Heart left ventricle (tissue), 16 donors: ENCODE results near the gene SRCIN1. TPM values are rescaled to one million over a fixed set of nuclear protein-coding genes. Genes with fewer than 3 reads are reported as not detected.
"Not testable (repeated sequence)": the region's sequence is repeated elsewhere in the genome, so short reads cannot be mapped to it uniquely, and the experiment has no call there.

Experiments
- ATAC-seq, 4 donors: fragments of 200-7000 bp; cut with Tn5 transposase; one replicate each; pipeline ENCODE4 v1.9.1; 2020 to 2022; ENCODE audit warnings: moderate library complexity in 4 of 4, mild to moderate bottlenecking in 3 of 4, moderate number of reproducible peaks in 1 of 4
- DNase-seq, 5 donors: peaks; one replicate each; pipeline ENCODE4 v3.0.0-alpha.2; 2020
- H3K27ac ChIP-seq, 12 donors: fragments of 200-600 bp; sonication (generic) in 4 of 12; one replicate each; pipeline versions ENCODE4 v1.5.0 to v1.8.0; 2016 to 2022; ENCODE audit warnings: mild to moderate bottlenecking in 2 of 12
- H3K27me3 ChIP-seq, 9 donors: fragments of 200-600 bp; sonication (generic) in 2 of 9; one replicate each; pipeline versions ENCODE4 v1.5.1 to v1.8.0; 2016 to 2022; ENCODE audit warnings: mild to moderate bottlenecking in 3 of 9
- H3K36me3 ChIP-seq, 9 donors: fragments of 200-600 bp; sonication (generic) in 2 of 9; one replicate each; pipeline versions ENCODE4 v1.5.0 to v1.8.0; 2018 to 2022; ENCODE audit warnings: mild to moderate bottlenecking in 2 of 9
- H3K4me1 ChIP-seq, 12 donors: fragments of 200-600 bp; sonication (generic) in 4 of 12; one replicate each; pipeline versions ENCODE4 v1.5.0 to v1.8.0; 2016 to 2022; ENCODE audit warnings: mild to moderate bottlenecking in 3 of 12
- H3K4me3 ChIP-seq, 12 donors: fragments of 200-600 bp; sonication (generic) in 4 of 12; one replicate each; pipeline versions ENCODE4 v1.5.0 to v1.8.0; 2017 to 2022; ENCODE audit warnings: mild to moderate bottlenecking in 9 of 12, moderate library complexity in 4 of 12
- H3K9me3 ChIP-seq, 12 donors: fragments of 200-600 bp; sonication (generic) in 4 of 12; one replicate each; pipeline versions ENCODE4 v1.5.0 to v1.8.0; 2016 to 2022; ENCODE audit warnings: mild to moderate bottlenecking in 1 of 12
- POLR2A ChIP-seq, 2 donors: fragments of 450-650 bp; IDR thresholded peaks; one replicate each; pipeline ENCODE4 v1.6.1; 2017; ENCODE audit warnings: antibody characterized with exemption in 2 of 2, mild to moderate bottlenecking in 2 of 2, moderate library complexity in 2 of 2
- WGBS, 4 donors: extraction: QIAGEN DNeasy Blood & Tissue Kit in 2 of 4; methylation state at CpG; one replicate each; pipeline versions ENCODE4 v1.1.5 to v1.1.7; 2013 to 2018; 5-methylcytosine and 5-hydroxymethylcytosine counted together
- intact Hi-C, 10 donors: fragments of 100-400 bp; cut with DNase I; formaldehyde crosslinking; loops; one replicate each; pipeline versions ENCODE4 v1.11.1 to v1.14.2; 2022
- polyA plus RNA-seq, 2 donors: library from polyadenylated mRNA; stranded (reverse); fragments of 200-250 nt; gene quantifications; one replicate each; pipeline ENCODE4 v1.2.3, GENCODE V29; 2013
- total RNA-seq, 9 donors: library from RNA; depleted of rRNA in 2 of 9; stranded (reverse); fragments of >200 nt in 2 of 9; fragmentation: NEBNext Ultra II Directional in 3 of 9; extraction: Animal tissue kit (Norgen Biotek cat#: 25700) in 3 of 9; gene quantifications; one replicate each; pipeline versions ENCODE4 v1.1.0 to v1.2.4, GENCODE V29; 2016 to 2023
- TF ChIP-seq, protein P1 (sequence below), 12 donors: fragments of 200-600 bp; sonication (generic) in 4 of 12; IDR thresholded peaks; one replicate each; pipeline versions ENCODE4 v1.5.0 to v1.8.0; 2018 to 2022; ENCODE audit warnings: antibody characterized with exemption in 12 of 12, mild to moderate bottlenecking in 5 of 12
- donor health status: ischemic (EF 13 %, LVEDD 7.1; RV severe dilation, severe dysfunction).
- donor health status: healthy with polysubstance abuse.
- donor health status: DM: no; HTN: yes; CAD: no.
- donor health status: DM: no; HTN: no; CAD: no.
- donor health status: ischemic (EF 25% LVEDD 6.9; RV normal size, moderate dysfunction).
- donor health status: ischemic (EF 25% LVEDD 5.7; RV mildly dilated, moderate dysfunction).
- donor health status: healthy.
- donor health status: DM: yes; HTN: yes; CAD: no.
- donor health status: ischemic (EF 35%, LVEDD 5.7; RV mildly dilated, moderate dysfunction).
- donor health status: nonischemic (EF 11% LVEDD 7.7; RV severe dilation, severe dysfunction).
- donor health status: DM: yes; HTN: yes; CAD: no.
- donor health status: PGD.
- donor health status: ischemic (EF 29% LVEDD 5.4; RV normal size, mild dysfunction).
- donor health status: nonischemic (EF 23%, LVEDD 6.1; RV moderate dilation, normal function).

Gene SRCIN1
- total and polyA plus RNA-seq, 11 donors, result 0.19 to 1.7 (median 0.95) TPM

DNA sequence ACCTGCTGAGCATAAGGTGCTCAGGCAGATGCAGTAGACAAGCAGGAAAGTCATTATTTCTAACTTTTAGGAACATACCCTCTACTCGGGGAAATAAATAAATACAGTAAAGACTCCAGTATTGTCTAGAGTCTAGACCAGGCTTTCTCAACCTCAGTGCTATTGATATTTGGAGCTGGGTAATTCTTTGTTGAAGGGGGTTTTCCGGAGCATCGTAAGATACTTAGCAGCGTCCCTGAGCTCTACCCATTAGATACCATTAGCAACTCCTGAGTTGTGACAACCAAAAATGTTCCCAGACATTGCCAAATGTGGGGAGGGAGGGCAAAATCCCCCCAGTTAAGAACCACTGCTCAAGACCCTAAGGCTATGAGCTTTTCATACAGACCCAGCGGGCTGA is 47.9 kb upstream of the SRCIN1 start:
- Histone ChIP-seq H3K27ac (no peak overlapping the region), H3K36me3 (no peaks in the 10 kb centered on the region), H3K4me1 (peaks cover 0 to 8% (median 0%) of the 10 kb centered on the region in 12 donors), H3K27me3 (peaks cover 0 to 36% (median 18%) of the 10 kb centered on the region in 9 donors), H3K4me3 (no peak overlapping the region), H3K9me3 (no peaks in the 10 kb centered on the region)
- TF ChIP-seq, protein P1, sequence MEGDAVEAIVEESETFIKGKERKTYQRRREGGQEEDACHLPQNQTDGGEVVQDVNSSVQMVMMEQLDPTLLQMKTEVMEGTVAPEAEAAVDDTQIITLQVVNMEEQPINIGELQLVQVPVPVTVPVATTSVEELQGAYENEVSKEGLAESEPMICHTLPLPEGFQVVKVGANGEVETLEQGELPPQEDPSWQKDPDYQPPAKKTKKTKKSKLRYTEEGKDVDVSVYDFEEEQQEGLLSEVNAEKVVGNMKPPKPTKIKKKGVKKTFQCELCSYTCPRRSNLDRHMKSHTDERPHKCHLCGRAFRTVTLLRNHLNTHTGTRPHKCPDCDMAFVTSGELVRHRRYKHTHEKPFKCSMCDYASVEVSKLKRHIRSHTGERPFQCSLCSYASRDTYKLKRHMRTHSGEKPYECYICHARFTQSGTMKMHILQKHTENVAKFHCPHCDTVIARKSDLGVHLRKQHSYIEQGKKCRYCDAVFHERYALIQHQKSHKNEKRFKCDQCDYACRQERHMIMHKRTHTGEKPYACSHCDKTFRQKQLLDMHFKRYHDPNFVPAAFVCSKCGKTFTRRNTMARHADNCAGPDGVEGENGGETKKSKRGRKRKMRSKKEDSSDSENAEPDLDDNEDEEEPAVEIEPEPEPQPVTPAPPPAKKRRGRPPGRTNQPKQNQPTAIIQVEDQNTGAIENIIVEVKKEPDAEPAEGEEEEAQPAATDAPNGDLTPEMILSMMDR (IDR thresholded peaks at IDR 0.05), result no peak
- no peak for TF ChIP-seq POLR2A (IDR thresholded peaks at IDR 0.05)
- ATAC-seq (no peak), DNase-seq (no peak)
- WGBS, 4 donors, result 83 to 90% (median 87%) methylated on average over 5 of the region's 5 CpGs
- intact Hi-C loops, result no loop called here

DNA sequence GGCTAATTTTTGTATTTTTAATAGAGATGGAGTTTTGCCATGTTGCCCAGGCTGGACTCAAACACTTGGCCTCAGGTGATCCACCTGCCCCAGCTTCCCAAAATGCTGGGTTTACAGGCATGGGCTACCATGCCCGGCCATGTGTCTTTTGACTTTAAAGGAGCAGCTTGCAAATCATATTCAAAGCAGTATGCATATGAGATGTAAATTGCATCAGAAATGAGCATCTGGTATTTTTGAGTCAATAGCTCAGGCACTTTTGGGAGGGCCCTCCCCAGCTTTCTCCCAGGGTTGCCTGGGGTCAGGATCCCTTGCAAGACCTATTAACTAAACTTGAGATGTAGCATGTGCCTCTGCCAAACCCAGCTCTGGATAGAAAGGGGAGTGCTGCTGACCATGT is 47.5 kb upstream of the SRCIN1 start:
- Histone ChIP-seq H3K4me1 (peaks cover 0 to 8% (median 0%) of the 10 kb centered on the region in 12 donors), H3K27me3 (peaks cover 0 to 36% (median 18%) of the 10 kb centered on the region in 9 donors), H3K9me3 (no peaks in the 10 kb centered on the region), H3K27ac (no peak overlapping the region), H3K36me3 (no peaks in the 10 kb centered on the region), H3K4me3 (no peak overlapping the region)
- TF ChIP-seq, protein P1 (IDR thresholded peaks at IDR 0.05), result no peak
- TF ChIP-seq POLR2A (IDR thresholded peaks at IDR 0.05), result no peak
- WGBS, 4 donors, result 80 to 100% (median 94%) methylated on average over 1 of the region's 1 CpG
- intact Hi-C loops, result no loop called here
- DNase-seq (no peak), ATAC-seq (no peak)

DNA sequence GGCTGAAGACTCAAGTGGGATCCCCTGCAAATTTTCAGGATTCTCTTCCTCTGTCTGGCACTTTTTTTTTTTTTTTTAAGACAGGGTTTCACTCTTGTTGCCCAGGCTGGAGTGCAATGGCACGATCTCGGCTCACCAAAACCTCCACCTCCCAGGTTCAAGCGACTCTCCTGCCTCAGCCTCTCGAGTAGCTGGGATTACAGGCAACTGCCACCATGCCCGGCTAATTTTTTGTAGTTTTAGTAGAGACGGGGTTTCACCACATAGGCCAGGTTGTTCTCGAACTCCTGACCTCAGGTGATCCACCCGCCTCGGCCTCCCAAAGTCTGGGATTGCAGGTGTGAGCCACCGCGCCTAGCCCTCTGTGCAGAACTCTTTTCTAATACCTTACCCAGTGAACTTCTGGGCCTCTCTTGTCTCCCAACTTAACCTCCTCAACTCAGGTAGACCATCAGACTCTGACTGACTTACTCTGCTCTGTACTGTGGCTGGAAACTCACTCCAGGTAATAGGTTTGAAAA is 45.0 kb upstream of the SRCIN1 start:
- intact Hi-C loops, ATAC-seq, H3K4me1 ChIP-seq, H3K36me3 ChIP-seq, H3K9me3 ChIP-seq, H3K4me3 ChIP-seq, DNase-seq, H3K27ac ChIP-seq: not testable (repeated sequence)
- WGBS, 4 donors, result 84 to 95% (median 92%) methylated on average over 11 of the region's 11 CpGs
- H3K27me3 ChIP-seq, result peaks cover 0 to 31% (median 18%) of the 10 kb centered on the region in 9 donors

DNA sequence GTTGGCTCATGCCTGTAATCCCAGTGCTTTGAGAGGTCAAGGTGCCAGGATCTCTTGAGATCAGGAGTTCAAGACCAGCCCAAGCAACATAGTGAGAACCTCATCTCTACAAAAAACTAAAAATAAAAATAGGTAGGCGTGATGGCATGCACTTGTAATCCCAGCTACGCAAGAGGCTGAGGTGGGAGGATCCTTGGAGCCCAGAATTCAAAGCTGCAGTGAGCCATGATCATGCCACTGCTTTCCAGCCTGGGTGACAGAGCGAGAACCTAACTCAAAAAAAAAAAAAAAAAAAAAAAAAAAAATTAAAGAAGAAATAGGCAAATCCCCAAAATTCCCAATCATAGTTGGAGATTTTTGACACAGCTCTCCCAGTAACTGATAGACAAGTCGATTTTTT is 32.2 kb upstream of the SRCIN1 start:
- Histone ChIP-seq H3K9me3 (no peaks in the 10 kb centered on the region), H3K4me3 (no peak overlapping the region), H3K4me1 (no peaks in the 10 kb centered on the region), H3K27ac (no peak overlapping the region), H3K36me3 (no peaks in the 10 kb centered on the region), H3K27me3 (peaks cover 0 to 11% (median 0%) of the 10 kb centered on the region in 9 donors)
- WGBS, 4 donors, result 74 to 92% (median 83%) methylated on average over 4 of the region's 4 CpGs
- DNase-seq, result no peak
- intact Hi-C loops, result no loop called here
- TF ChIP-seq, protein P1 (IDR thresholded peaks at IDR 0.05), result no peak
- no peak for TF ChIP-seq POLR2A (IDR thresholded peaks at IDR 0.05)
- ATAC-seq, result no peak

DNA sequence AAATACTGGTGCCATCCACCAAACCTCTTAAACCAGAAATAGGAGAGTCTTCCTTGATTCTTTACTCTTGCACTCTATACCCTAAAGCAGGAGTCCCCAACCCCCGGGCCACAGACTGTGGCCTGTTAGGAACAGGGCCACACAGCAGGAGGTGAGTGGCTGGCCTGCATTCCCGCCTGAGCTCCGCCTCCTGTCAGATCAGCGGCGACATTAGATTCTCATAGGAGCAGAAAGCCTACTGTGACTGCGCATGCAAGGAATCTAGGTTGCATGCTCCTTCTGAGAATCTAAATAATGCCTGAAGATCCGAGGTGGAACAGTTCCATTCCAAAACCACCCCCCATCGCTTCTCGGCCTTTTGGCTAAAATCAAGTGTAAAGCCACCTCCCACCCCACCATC is 30.3 kb upstream of the SRCIN1 start:
- Histone ChIP-seq H3K4me1 (no peaks in the 10 kb centered on the region), H3K27ac (no peak overlapping the region), H3K27me3 (peaks cover 0 to 10% (median 0%) of the 10 kb centered on the region in 9 donors), H3K9me3 (no peaks in the 10 kb centered on the region), H3K36me3 (no peaks in the 10 kb centered on the region), H3K4me3 (no peak overlapping the region)
- intact Hi-C loops, result no loop called here
- ATAC-seq (no peak), DNase-seq (no peak)
- WGBS, 4 donors, result 52 to 64% (median 53%) methylated on average over 9 of the region's 9 CpGs
- no peak for TF ChIP-seq POLR2A (IDR thresholded peaks at IDR 0.05)
- TF ChIP-seq, protein P1 (IDR thresholded peaks at IDR 0.05), result no peak
